ENCODE data around the gene CELF4. TPM values are rescaled to one million over a fixed set of nuclear protein-coding genes. Genes with fewer than 3 reads are reported as not detected.

CELF4 gene
- total and polyA plus RNA-seq, 2 donors (not counting 1 experiment from before 2014, with no cell fraction given): 0.17 TPM; not detected in 1

- Histone ChIP-seq H3K9me3 (ENCODE audit: control insufficient read depth, insufficient read depth, low read depth, low read length) (no peaks in the 10 kb centered on the region), H3K4me2 (ENCODE audit: extremely low read depth, insufficient read depth, low read length) (no peak overlapping the region), H3K4me1 (ENCODE audit: control insufficient read depth, extremely low read depth, insufficient read depth, low read length) (no peaks in the 10 kb centered on the region), H3K36me3 (ENCODE audit: control insufficient read depth, insufficient read depth, low read length) (no peaks in the 10 kb centered on the region), H3K4me3 (replicated peaks in 1 of 4; ENCODE audit: control extremely low read depth in 1 of 4, insufficient read depth in 1 of 4, low read depth in 3 of 4, low read length in 4 of 4) (no peak overlapping the region), H3K9ac (ENCODE audit: insufficient read depth, low read length) (no peak overlapping the region), H3K27ac (ENCODE audit: insufficient read depth, low read length) (no peak overlapping the region), H2AFZ (ENCODE audit: low read length) (no peak overlapping the region), H4K20me1 (ENCODE audit: control insufficient read depth, extremely low read depth, insufficient read depth, low read length) (no peaks in the 10 kb centered on the region), H3K27me3 (ENCODE audit: control insufficient read depth, insufficient read depth, low read length) (peaks cover 11% of the 10 kb centered on the region), H3K79me2 (ENCODE audit: control insufficient read depth, insufficient read depth, low read length) (no peaks in the 10 kb centered on the region)
- DNase-seq (ENCODE audit: low read depth in 2 of 2): no peak
- TF ChIP-seq CTCF (conservative IDR thresholded peaks at IDR 0.05 in 1 of 2, IDR thresholded peaks at IDR 0.05 in 1 of 2; ENCODE audit: low read depth in 1 of 2, low read length in 2 of 2) (no peak), EZH2 (IDR thresholded peaks at IDR 0.05; ENCODE audit: low read length, missing control alignments) (no peak)
Observed at GRCh38 chr18:37272226-37272625, 293.4 kb downstream of the CELF4 start.

- no peak for DNase-seq (ENCODE audit: low read depth in 2 of 2)
- H3K4me1 ChIP-seq (ENCODE audit: control insufficient read depth, extremely low read depth, insufficient read depth, low read length): no peaks in the 10 kb centered on the region
- H3K79me2 ChIP-seq (ENCODE audit: control insufficient read depth, insufficient read depth, low read length): no peaks in the 10 kb centered on the region
- peaks cover 9% of the 10 kb centered on the region for H3K27me3 ChIP-seq (ENCODE audit: control insufficient read depth, insufficient read depth, low read length)
- no peak for TF ChIP-seq EZH2 (IDR thresholded peaks at IDR 0.05; ENCODE audit: low read length, missing control alignments)
- no peak for TF ChIP-seq CTCF (conservative IDR thresholded peaks at IDR 0.05 in 1 of 2, IDR thresholded peaks at IDR 0.05 in 1 of 2; ENCODE audit: low read depth in 1 of 2, low read length in 2 of 2)
- no peak overlapping the region for H3K27ac ChIP-seq (ENCODE audit: insufficient read depth, low read length)
- no peak overlapping the region for H3K4me3 ChIP-seq (replicated peaks in 1 of 4; ENCODE audit: control extremely low read depth in 1 of 4, insufficient read depth in 1 of 4, low read depth in 3 of 4, low read length in 4 of 4)
- H3K4me2 ChIP-seq (ENCODE audit: extremely low read depth, insufficient read depth, low read length): no peak overlapping the region
- no peak overlapping the region for H2AFZ ChIP-seq (ENCODE audit: low read length)
- no peak overlapping the region for H3K9ac ChIP-seq (ENCODE audit: insufficient read depth, low read length)
- no peaks in the 10 kb centered on the region for H4K20me1 ChIP-seq (ENCODE audit: control insufficient read depth, extremely low read depth, insufficient read depth, low read length)
- no peaks in the 10 kb centered on the region for H3K36me3 ChIP-seq (ENCODE audit: control insufficient read depth, insufficient read depth, low read length)
- no peaks in the 10 kb centered on the region for H3K9me3 ChIP-seq (ENCODE audit: control insufficient read depth, insufficient read depth, low read depth, low read length)
Observed at GRCh38 chr18:37270666-37271052, 294.9 kb downstream of the CELF4 start.

GRCh38 chr18:37270038-37270665 lies 295.4 kb downstream of the CELF4 start:
- no peaks in the 10 kb centered on the region for H4K20me1 ChIP-seq (ENCODE audit: control insufficient read depth, extremely low read depth, insufficient read depth, low read length)
- H3K9me3 ChIP-seq (ENCODE audit: control insufficient read depth, insufficient read depth, low read depth, low read length): no peaks in the 10 kb centered on the region
- H3K27ac ChIP-seq (ENCODE audit: insufficient read depth, low read length): no peak overlapping the region
- H3K9ac ChIP-seq (ENCODE audit: insufficient read depth, low read length): no peak overlapping the region
- no peaks in the 10 kb centered on the region for H3K79me2 ChIP-seq (ENCODE audit: control insufficient read depth, insufficient read depth, low read length)
- H3K4me3 ChIP-seq (replicated peaks in 1 of 4; ENCODE audit: control extremely low read depth in 1 of 4, insufficient read depth in 1 of 4, low read depth in 3 of 4, low read length in 4 of 4): no peak overlapping the region
- H3K36me3 ChIP-seq (ENCODE audit: control insufficient read depth, insufficient read depth, low read length): no peaks in the 10 kb centered on the region
- H3K4me1 ChIP-seq (ENCODE audit: control insufficient read depth, extremely low read depth, insufficient read depth, low read length): no peaks in the 10 kb centered on the region
- no peak for TF ChIP-seq EZH2 (IDR thresholded peaks at IDR 0.05; ENCODE audit: low read length, missing control alignments)
- no peak for TF ChIP-seq CTCF (conservative IDR thresholded peaks at IDR 0.05 in 1 of 2, IDR thresholded peaks at IDR 0.05 in 1 of 2; ENCODE audit: low read depth in 1 of 2, low read length in 2 of 2)
- peaks cover 8% of the 10 kb centered on the region for H3K27me3 ChIP-seq (ENCODE audit: control insufficient read depth, insufficient read depth, low read length)
- H2AFZ ChIP-seq (ENCODE audit: low read length): no peak overlapping the region
- no peak overlapping the region for H3K4me2 ChIP-seq (ENCODE audit: extremely low read depth, insufficient read depth, low read length)
- DNase-seq (ENCODE audit: low read depth in 2 of 2): peak; percentile 49 to 56
